Sigmoid colon (tissue), 7 donors: Measurements from ENCODE around the gene PPP1R15A. TPM values are rescaled to one million over a fixed set of nuclear protein-coding genes. Genes with fewer than 3 reads are reported as not detected.
"Not testable (repeated sequence)": the region's sequence is repeated elsewhere in the genome, so short reads cannot be mapped to it uniquely, and the experiment has no call there.

Experiments
- DNase-seq: peaks from one replicate; pipeline ENCODE4 v3.0.0-alpha.2; 2019
- H3K27ac ChIP-seq, 4 donors: fragments of 200-600 bp; sonication (generic); one replicate each; pipeline ENCODE4 v1.5.1; 2016 to 2019; ENCODE audit warnings: mild to moderate bottlenecking in 1 of 4
- H3K27me3 ChIP-seq, 3 donors: fragments of 200-600 bp; sonication (generic); one replicate each; pipeline ENCODE4 v1.5.1; 2019; ENCODE audit warnings: mild to moderate bottlenecking in 1 of 3
- H3K36me3 ChIP-seq, 4 donors: fragments of 200-600 bp; sonication (generic); one replicate each; pipeline ENCODE4 v1.5.1; 2016 to 2019
- H3K4me1 ChIP-seq, 4 donors: fragments of 200-600 bp; sonication (generic); one replicate each; pipeline ENCODE4 v1.5.1; 2017 to 2019
- H3K4me3 ChIP-seq, 4 donors: fragments of 200-600 bp; sonication (generic); one replicate each; pipeline ENCODE4 v1.5.1; 2017 to 2019; ENCODE audit warnings: mild to moderate bottlenecking in 2 of 4, moderate library complexity in 1 of 4
- H3K9me3 ChIP-seq, 4 donors: fragments of 200-600 bp in 3 of 4; sonication (generic) in 3 of 4; one replicate each; pipeline versions ENCODE4 v1.5.1 to v1.6.1; 2013 to 2019
- CTCF ChIP-seq, 4 experiments: fragments of 450-650 bp in 3 of 4; fragments of 200-600 bp in 1 of 4; IDR thresholded peaks; one replicate each; pipeline ENCODE4 v1.5.1; 2016 to 2019; ENCODE audit warnings: antibody characterized with exemption in 4 of 4, mild to moderate bottlenecking in 3 of 4, moderate library complexity in 2 of 4
- EP300 ChIP-seq, 4 donors: sonication (generic); formaldehyde crosslinking; IDR thresholded peaks; one replicate each; pipeline ENCODE4 v1.6.1; 2017; ENCODE audit warnings: antibody characterized with exemption in 4 of 4
- POLR2A ChIP-seq, 2 donors: fragments of 450-650 bp; IDR thresholded peaks; one replicate each; pipeline ENCODE4 v1.6.1; 2016; ENCODE audit warnings: antibody characterized with exemption in 2 of 2, mild to moderate bottlenecking in 2 of 2, moderate library complexity in 2 of 2
- POLR2AphosphoS5 ChIP-seq, 4 donors: sonication (generic); formaldehyde crosslinking; IDR thresholded peaks; one replicate each; pipeline ENCODE4 v1.6.1; 2017; ENCODE audit warnings: antibody characterized with exemption in 4 of 4
- WGBS, 2 donors: extraction: QIAGEN DNeasy Blood & Tissue Kit; methylation state at CpG; one replicate each; pipeline ENCODE4 v1.1.7; 2013; 5-methylcytosine and 5-hydroxymethylcytosine counted together
- intact Hi-C: fragments of 100-400 bp; cut with DNase I; formaldehyde crosslinking; loops from one replicate; pipeline ENCODE4 v1.15.1; 2023
- polyA plus RNA-seq, 3 donors: library from polyadenylated mRNA; stranded (reverse); fragments of 200-250 nt; gene quantifications; one replicate each; pipeline ENCODE4 v1.2.3, GENCODE V29; 2013
- total RNA-seq, 4 donors: library from RNA; depleted of rRNA; stranded (reverse); fragments of >200 nt; gene quantifications; one replicate each; pipeline ENCODE4 v1.1.0, GENCODE V29; 2016
- donor health status: healthy with polysubstance abuse.
- donor health status: Bipolar disorder and iron deficiency.
- donor health status: healthy.

PPP1R15A gene
- total and polyA plus RNA-seq, 7 donors = 22.1 to 69.8 (median 43.2) TPM

- 3 to 5% methylated on average over 14 of the region's 14 CpGs for WGBS, 2 donors
- Histone ChIP-seq H3K4me3 (peak overlapping the region; percentile 93 to 100 (median 94)), H3K4me1 (peaks cover 0 to 58% (median 48%) of the 10 kb centered on the region in 4 donors)
Observed at GRCh38 chr19:48872884-48873475, 759 bp downstream of the PPP1R15A start.

GRCh38 chr19:48873476-48874302 lies 1.5 kb downstream of the PPP1R15A start:
- Histone ChIP-seq H3K9me3 (no peaks in the 10 kb centered on the region), H3K36me3 (peaks cover 5 to 42% (median 15%) of the 10 kb centered on the region in 4 donors), H3K4me3 (peak overlapping the region; percentile 93 to 100 (median 94)), H3K4me1 (peaks cover 0 to 52% (median 44%) of the 10 kb centered on the region in 4 donors), H3K27ac (peak overlapping the region; percentile 99 to 100 (median 100)), H3K27me3 (no peaks in the 10 kb centered on the region)
- 57 to 66% methylated on average over 14 of the region's 14 CpGs for WGBS, 2 donors
- intact Hi-C loops = loop anchor here (1.0 to 10.0 kb wide), 3 partner anchors 91 to 719 kb away; partner anchors contain the start of genes EMP3 and PRR12
- DNase-seq = peak; percentile 70
- TF ChIP-seq POLR2AphosphoS5 (IDR thresholded peaks at IDR 0.05) = no peak
- TF ChIP-seq POLR2A (IDR thresholded peaks at IDR 0.05) = no peak
- no peak for TF ChIP-seq CTCF (IDR thresholded peaks at IDR 0.05)
- TF ChIP-seq EP300 (IDR thresholded peaks at IDR 0.05) = no peak

More at GRCh38 chr19:48872884-48873475, 759 bp downstream of the PPP1R15A start:
- DNase-seq = peak; percentile 95
- Histone ChIP-seq H3K9me3 (no peaks in the 10 kb centered on the region), H3K36me3 (peaks cover 5 to 42% (median 15%) of the 10 kb centered on the region in 4 donors), H3K27ac (peak overlapping the region; percentile 99 to 100 (median 100)), H3K27me3 (no peaks in the 10 kb centered on the region)
- TF ChIP-seq EP300 (IDR thresholded peaks at IDR 0.05) (peak in 3 of 4 donors; percentile 41 to 83 (median 81)), CTCF (IDR thresholded peaks at IDR 0.05) (peak in 2 of 4 experiments; percentile 23 to 25), POLR2AphosphoS5 (IDR thresholded peaks at IDR 0.05) (peak; percentile 46 to 87 (median 62)), POLR2A (IDR thresholded peaks at IDR 0.05) (no peak)
- intact Hi-C loops = loop anchor here (1.0 to 10.0 kb wide), 3 partner anchors 91 to 719 kb away; partner anchors contain the start of genes EMP3 and PRR12

GRCh38 chr19:48874303-48875135 lies 2.3 kb downstream of the PPP1R15A start:
- intact Hi-C loops = loop anchor here (5.0 to 10.0 kb wide), 2 partner anchors 550 to 718 kb away; partner anchors contain the start of genes EMP3 and PRR12
- no peak for DNase-seq
- H3K36me3 ChIP-seq = peaks cover 5 to 47% (median 15%) of the 10 kb centered on the region in 4 donors

GRCh38 chr19:48876043-48876981 lies 4.1 kb downstream of the PPP1R15A start:
- WGBS, 2 donors = 70 to 72% methylated on average over 30 of the region's 30 CpGs
- peak overlapping the region; percentile 99 to 100 (median 100) for H3K27ac ChIP-seq
- peak in 1 of 4 donors; percentile 50 for TF ChIP-seq POLR2AphosphoS5 (IDR thresholded peaks at IDR 0.05)
- H3K4me1 ChIP-seq = peaks cover 0 to 48% (median 38%) of the 10 kb centered on the region in 4 donors
- peaks cover 5 to 47% (median 15%) of the 10 kb centered on the region in 4 donors for H3K36me3 ChIP-seq
- H3K4me3 ChIP-seq = peak overlapping the region in 2 of 4 donors; percentile 94 to 95
- DNase-seq, H3K9me3 ChIP-seq, H3K27me3 ChIP-seq: not testable (repeated sequence)
- intact Hi-C loops = loop anchor here (10.0 kb wide), 1 partner anchor 552 kb away; the partner anchor contains the start of gene EMP3

More at GRCh38 chr19:48874303-48875135, 2.3 kb downstream of the PPP1R15A start:
- H3K4me3 ChIP-seq = peak overlapping the region; percentile 93 to 100 (median 94)
- no peaks in the 10 kb centered on the region for H3K27me3 ChIP-seq
- TF ChIP-seq POLR2A (IDR thresholded peaks at IDR 0.05) (no peak), EP300 (IDR thresholded peaks at IDR 0.05) (no peak), POLR2AphosphoS5 (IDR thresholded peaks at IDR 0.05) (peak in 3 of 4 donors; percentile 2 to 46 (median 46))
- H3K4me1 ChIP-seq = peaks cover 0 to 48% (median 38%) of the 10 kb centered on the region in 4 donors
- WGBS, 2 donors = 33 to 37% methylated on average over 17 of the region's 17 CpGs
- H3K9me3 ChIP-seq = no peaks in the 10 kb centered on the region
- H3K27ac ChIP-seq = peak overlapping the region; percentile 99 to 100 (median 100)
